ENCODE data around the gene E2F8.
"Not testable (repeated sequence)": the region's sequence is repeated elsewhere in the genome, so short reads cannot be mapped to it uniquely, and the experiment has no call there.

Gene E2F8, protein sequence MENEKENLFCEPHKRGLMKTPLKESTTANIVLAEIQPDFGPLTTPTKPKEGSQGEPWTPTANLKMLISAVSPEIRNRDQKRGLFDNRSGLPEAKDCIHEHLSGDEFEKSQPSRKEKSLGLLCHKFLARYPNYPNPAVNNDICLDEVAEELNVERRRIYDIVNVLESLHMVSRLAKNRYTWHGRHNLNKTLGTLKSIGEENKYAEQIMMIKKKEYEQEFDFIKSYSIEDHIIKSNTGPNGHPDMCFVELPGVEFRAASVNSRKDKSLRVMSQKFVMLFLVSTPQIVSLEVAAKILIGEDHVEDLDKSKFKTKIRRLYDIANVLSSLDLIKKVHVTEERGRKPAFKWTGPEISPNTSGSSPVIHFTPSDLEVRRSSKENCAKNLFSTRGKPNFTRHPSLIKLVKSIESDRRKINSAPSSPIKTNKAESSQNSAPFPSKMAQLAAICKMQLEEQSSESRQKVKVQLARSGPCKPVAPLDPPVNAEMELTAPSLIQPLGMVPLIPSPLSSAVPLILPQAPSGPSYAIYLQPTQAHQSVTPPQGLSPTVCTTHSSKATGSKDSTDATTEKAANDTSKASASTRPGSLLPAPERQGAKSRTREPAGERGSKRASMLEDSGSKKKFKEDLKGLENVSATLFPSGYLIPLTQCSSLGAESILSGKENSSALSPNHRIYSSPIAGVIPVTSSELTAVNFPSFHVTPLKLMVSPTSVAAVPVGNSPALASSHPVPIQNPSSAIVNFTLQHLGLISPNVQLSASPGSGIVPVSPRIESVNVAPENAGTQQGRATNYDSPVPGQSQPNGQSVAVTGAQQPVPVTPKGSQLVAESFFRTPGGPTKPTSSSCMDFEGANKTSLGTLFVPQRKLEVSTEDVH

DNA sequence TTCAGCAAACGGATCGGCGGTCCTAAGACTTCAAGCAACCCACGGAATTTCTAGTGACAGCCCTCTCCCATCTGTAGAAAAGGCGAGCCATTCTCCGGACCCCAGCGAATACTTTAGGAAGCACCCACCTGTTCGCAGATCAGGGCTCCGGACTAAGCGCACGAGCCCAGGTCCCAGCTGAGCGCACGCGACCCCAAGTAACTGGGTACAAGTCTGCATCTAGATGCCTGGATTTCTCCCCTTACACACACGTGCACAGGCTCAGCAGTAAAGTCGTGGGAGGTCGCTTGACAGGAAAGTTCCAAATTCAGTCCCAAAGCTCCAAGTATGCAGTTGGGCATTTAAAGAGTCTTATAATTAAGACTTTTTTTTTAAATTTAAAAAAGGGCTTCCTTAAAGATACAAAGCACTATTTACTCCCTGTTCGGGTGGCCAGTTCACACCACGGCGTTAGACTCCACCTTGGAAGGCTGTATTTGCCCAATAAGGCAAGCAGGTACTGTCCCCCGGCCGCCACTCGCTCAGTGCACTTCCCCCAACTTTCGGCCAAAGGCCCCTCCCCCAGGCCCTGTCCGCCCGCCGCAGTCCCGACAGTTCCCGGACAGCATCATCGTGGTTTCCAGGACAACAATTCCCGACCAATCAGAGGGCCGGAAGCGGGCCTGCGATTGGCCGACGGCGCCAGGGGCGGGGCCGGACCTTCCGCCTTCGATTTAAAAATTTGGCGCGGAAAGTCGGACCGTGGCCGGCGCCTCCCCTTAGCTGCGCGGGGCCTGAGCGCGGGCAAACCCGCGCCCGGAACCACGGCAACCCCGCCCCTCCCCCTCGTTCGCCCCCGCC is at the start of gene E2F8:
Gene E2F8, minus strand, starts transcription at position 526 of the 840 bp plus-strand sequence. CDS start 824 bp downstream, outside the sequence.
- peak; percentile 92 for DNase-seq (ENCODE audit: low spot score)

DNA sequence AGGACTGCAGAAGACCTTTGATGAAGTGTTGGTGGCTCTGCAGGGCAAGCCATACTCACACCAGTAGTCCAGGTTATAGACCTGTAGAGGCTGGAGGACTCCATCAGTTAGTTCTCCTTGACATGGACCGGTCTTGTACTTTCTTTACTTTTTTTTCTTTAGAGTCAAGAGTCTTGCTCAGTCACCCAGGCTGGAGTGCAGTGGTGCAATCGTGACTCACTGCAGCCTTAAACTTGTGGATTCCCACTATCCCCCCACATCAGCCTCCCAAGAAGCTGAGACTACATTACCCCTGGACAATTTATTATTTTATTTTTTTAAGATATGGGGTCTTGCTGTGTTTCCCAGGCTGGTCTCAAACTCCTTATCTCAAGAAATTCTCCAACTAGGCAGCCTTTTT is 49.6 kb upstream of the E2F8 start:
- DNase-seq (ENCODE audit: low spot score) = no peak

DNA sequence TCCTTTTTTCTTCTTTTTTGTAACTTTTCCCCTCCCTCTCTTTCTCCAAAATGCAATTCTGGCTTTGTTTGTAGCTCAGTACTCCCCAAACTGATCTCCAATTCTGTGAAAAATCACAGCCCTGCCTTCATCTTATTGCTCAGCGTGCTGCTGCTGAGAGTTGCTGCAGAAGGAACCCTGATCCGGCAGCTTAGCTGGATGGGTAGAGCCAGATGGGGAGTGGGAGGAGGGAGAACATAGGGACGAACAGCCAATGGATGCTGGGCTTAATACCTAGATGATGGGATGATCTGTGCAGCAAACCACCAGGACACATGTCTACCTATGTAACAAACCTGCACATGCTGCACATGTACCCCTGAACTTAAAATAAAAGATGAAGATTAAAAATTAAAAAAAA is 47.5 kb upstream of the E2F8 start:
- no peak for DNase-seq (ENCODE audit: low spot score)

DNA sequence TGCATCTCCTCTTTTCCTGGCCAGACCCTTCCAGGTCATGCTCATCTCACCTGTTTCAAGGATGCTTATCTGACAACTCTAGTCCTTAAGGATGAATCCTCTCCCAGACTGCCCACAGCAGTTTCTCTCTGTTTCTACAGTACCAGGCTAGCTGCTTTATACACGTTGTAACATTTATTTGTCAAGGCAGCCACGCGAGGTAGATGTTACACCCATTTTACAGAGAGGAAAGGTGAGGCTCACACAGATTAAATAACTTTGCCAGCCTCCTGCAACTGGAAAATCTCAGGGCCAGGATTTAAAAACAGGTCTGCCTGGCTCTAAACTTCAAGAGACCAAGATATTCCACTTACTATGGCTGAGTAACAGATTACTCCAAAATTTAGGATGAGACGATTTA is 45.7 kb upstream of the E2F8 start:
- no peak for DNase-seq (ENCODE audit: low spot score)

DNA sequence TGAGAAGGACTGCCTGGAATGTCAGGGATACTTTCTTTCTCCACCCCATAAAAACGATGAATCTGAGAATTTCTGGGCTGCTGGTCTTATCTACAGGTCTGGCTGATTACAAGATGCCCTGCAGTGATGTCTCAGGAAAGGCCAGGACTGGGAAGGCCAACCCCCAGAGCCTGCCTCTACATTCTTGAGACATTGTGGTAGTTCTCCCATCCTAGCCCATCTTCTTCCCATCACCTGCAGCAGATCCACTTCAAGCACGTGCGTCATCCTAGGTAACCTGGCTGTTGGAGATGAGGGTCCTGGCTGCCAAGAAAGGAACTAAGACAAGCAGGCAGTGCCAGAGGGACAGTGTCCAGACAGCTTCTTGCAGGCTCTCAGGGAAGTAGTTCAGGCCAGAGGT is 44.1 kb upstream of the E2F8 start:
- DNase-seq (ENCODE audit: low spot score) = no peak

DNA sequence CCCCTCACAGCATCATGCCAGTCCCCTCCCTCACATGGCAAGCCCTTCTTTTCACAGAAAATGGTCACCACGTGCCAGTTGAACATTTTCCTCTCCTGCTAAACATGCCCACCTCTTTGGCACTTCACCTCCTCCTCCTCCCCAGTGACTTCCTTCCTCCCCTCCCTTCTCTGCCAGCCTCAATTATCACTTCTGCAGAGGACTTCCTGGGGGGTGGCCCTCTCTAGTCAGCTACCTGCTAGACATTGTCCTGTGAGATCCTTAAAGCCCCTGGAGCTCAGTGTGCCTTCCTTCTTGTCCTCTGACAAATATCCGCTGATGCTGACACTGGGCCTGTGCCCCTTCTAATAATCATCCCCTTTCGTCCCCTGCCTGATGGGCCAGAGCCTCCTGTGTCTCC is 43.2 kb upstream of the E2F8 start:
- DNase-seq (ENCODE audit: low spot score) = no peak

DNA sequence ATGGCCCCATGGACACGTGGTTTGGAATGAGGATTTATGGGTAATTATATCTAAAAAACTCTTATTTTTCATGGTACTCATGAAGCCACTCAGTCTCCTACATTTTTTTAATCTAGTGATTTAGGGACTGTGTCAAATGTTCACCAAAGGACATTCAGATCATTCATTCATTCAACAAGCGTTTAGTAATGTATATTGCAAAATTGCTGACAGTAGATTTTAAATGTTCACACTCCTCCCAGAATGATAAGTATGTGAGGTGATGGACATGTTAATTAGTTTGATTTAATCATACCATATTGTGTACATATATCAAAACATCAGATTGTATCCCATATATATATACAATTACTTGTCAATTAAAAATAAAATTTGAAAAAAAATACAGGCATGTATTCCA is 40.8 kb upstream of the E2F8 start:
- no peak for DNase-seq (ENCODE audit: low spot score)

DNA sequence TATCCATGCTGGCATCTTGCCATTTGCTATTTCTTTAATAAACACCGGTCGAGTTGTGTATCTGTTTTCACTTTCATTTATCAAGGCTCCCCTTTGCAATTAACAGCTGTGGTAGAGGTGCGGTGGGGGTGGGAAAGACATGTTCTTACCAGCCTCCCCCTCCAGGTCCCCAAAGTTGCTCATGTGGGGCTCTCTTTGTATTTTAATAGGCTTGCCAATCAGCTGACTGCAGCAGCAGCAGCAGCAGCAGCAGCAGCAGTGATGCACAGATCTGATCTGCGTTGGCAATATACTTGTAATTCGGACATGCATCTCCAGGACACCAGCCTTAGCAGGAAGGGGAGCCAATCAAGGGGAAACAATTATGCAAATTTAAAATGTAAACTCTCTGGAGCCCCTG is 40.3 kb upstream of the E2F8 start:
- no peak for DNase-seq (ENCODE audit: low spot score)

DNA sequence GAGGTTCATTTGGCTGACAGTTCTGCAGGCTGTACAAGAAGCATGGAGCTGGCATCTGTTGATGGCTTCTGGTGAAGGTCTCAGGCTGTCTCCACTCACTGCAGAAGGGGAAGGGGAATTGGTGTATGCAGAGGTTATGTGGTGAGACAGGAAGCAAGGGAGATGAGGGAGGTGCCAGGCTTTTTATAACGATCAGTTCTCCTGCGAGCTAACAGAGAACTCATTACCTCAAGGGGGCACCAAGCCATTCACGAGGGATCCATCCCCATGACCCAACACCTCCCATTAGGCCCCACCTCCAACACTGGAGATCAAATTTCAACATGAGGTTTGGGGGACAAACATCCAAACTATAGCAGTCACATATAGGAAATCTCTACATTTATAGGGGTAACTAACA is 38.7 kb upstream of the E2F8 start:
- no peak for DNase-seq (ENCODE audit: low spot score)

DNA sequence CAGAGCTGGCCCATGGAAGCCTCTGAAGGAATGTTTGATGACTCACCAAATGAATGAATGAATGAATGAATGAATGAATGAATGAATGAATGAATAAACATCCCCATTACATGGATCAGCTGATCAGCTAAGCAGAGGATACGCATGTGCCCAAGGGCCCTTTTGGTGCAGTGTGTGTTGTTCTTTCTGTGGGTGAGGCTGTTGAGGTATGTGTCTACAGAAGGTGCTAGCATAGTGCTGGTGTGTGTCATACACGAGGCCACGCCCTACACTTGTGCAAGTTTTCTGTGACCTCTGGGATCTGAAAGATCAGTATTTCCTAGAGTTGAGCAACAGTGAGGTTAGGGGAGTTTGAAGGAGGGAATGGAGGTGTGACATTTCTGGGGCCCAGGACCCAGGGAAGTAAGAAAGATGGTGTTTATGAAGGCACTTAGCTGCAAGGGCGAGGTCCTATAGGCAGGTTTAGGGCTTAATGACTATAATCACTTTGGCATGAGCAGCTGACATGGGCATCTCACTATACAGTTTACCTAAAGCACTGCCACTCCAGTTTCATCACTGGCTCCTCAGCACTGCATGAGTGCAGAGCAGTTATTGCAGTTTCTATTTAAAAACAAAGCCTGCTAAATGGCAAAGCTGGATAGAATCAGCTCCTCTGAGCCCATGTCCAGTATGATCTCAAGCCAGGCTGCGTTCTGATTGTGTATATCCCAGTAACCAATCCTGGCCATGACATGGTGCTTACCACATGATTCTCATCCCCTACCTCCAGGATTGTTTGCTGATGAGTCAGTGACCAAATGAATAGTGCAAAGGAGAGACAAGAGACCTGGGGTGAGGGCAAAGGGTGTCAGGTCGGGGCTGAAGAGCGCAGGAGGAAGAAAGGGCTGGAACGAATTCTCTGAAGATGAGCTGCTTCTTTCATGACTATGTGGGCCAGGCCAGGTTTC is 36.4 kb upstream of the E2F8 start:
- no peak for DNase-seq (ENCODE audit: low spot score)

DNA sequence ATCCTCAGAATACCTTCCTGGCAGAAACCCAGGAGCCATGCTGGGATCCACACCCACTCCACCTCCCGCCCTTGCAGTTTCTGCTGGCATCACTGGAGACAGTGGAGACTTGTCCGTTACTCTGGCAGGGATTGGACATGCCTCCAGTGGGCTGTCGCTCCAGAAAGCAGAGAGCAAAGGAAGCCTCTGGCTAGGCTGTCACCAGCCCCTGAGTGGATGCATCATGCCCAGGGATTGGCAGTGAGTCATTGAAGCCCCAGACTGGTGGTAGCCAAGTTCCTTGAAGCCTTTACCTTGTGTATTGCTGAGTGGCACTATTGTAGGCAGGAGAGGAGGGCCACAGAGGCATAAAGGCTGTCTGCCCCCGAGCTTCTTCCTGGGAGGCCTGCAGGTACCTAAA is 34.8 kb upstream of the E2F8 start:
- DNase-seq (ENCODE audit: low spot score) = no peak

DNA sequence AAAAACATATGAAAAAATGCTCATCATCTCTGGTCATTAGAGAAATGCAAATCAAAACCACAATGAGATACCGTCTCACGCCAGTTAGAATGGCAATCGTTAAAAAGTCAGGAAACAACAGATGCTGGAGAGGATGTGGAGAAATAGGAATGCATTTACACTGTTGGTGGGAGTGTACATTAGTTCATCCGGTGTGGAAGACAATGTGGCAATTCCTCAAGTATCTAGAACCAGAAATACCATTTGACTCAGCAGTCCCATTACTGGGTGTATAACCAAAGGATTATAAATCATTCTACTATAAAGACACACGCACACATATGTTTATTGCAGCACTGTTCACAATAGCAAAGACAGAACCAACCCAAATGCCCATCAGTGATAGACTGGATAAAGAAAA is 32.5 kb upstream of the E2F8 start:
- DNase-seq (ENCODE audit: low spot score) = not testable (repeated sequence)

DNA sequence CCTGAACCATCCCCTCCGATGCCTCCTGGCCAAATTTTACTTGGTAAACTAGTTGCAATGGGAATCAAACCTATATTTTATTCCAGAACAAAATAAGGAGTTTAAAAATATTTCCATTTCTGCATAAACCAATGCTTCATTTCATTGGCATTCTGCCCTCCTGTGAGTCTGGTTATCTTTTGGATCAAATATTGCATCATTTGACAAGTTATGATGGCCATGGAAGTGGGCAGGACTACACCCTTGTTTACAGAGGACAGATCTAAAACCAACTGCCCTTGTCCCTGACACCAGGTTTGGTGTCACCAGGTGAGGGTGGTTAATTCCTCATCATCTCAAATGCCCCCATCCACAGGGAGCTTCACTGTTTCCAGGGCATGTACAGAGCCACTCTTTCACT is 28.2 kb upstream of the E2F8 start:
- no peak for DNase-seq (ENCODE audit: low spot score)

DNA sequence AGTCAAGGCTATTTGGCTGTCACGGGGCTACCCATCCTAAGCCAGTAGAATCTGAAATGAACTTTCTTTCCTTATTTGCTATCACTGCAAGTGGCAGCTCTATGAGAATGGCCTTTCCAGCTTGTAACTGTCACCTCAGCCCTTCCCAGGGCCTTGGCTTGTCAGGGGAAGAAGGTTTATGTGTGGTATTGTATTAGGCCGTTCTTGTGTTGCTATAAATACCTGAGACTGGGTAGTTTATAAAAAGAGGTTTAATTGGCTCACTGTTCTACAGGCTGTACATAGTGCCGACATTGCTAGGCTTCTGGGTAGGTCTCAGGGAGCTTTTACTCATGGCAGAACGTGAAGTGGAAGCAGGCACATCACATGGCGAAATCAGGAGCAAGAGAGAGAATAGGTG is 26.8 kb upstream of the E2F8 start:
- DNase-seq (ENCODE audit: low spot score) = no peak

DNA sequence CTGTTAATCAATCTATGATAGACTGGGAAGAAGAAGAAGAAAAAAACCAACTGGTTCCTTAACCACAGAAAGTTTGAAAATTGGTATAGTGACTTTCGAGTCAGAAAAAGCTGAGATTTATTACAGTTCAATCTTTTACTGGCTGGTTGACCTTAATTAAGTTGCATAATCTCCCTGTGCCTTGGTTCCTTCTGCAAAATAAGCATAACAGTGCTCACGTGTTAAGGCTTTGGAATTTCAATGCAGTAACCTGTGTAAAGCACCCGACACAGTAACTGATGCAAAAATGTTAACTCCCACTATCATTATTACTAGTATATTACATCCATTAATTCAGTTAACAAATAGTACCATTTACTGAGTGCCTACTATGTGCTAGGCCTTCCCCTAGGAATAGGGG is 22.6 kb upstream of the E2F8 start:
- DNase-seq (ENCODE audit: low spot score) = no peak

DNA sequence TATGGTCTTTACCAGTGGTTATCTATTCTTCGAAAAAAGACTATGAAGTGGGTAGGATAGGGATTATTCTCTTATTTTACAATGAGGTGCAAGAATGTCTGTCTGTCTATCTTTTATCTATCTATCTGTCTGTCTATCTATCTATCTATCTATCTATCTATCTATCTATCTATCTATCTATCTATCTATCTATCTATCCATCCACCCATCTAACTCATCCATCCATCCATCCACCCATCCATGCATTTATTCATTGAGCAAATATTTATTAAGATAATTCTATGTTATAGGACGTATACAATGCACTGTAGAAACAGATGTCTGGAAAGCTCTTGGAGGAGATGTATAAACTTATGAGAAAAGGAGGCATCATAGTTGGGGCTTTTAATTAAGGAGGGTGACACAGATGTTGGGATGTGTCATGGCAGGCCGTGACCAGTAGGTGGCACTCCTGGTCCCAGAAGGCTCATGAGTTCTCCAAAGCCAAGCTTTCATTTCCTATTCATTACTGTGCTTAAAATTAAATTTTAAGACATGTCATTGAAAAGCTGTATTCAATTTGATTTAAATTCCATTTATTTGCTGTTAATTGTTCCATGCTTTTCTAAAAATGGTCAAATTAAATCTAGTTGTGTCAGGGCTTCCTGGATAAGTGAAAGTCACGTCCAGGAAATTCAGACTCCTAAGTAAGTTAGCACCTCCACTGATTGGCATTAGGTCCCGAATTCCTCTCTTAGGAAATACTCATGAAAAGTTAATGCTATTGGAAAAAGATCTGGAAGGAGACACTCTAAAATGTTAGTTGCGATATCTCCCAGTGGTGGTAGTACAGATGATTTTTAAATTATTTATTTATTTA is 19.0 kb upstream of the E2F8 start:
- peak; percentile 63 for DNase-seq (ENCODE audit: low spot score)

DNA sequence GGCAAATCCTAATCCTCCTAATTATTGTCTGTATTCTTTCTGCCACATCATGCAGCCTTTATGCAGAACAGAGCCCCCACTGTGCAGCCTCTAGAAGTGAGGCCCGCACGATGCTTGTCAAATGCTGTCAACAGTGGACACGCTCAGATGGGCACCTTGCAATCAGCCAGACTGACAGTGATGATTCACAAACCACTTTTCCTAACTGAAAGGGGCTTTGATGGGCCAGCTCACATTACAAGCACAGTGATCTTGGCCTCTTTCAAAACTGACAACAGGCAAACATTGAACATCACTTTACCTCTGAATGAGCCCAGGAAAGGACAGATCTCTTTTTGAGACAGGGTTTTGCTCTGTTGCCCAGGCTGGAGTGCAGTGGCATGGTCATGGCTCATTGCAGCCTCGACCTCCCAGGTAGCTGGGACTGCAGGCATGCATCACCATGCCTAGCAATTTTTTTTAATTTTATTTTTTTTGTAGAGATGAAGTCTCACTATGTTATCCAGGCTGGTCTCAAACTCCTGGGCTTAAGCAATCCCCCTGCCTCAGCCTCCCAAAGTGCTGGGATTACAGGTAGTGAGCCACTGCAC is 18.0 kb upstream of the E2F8 start:
- no peak for DNase-seq (ENCODE audit: low spot score)

DNA sequence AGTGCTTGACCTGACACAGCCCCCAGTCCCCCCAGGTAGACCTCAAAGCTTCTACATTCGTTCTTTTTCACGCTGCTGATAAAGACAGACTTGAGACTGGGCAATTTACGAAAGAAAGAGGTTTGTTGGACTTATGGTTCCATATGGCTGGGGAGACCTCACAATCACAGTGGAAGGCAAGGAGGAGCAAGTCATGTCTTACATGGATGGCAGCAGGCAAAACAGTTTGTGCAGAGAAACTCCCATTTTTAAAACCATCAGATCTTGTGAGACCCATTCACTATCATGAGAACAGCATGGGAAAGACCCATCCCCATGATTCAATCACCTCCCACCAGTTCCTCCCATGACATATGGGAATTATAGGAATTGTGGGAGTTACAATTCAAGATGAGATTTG is 13.7 kb upstream of the E2F8 start:
- DNase-seq (ENCODE audit: low spot score) = not testable (repeated sequence)

DNA sequence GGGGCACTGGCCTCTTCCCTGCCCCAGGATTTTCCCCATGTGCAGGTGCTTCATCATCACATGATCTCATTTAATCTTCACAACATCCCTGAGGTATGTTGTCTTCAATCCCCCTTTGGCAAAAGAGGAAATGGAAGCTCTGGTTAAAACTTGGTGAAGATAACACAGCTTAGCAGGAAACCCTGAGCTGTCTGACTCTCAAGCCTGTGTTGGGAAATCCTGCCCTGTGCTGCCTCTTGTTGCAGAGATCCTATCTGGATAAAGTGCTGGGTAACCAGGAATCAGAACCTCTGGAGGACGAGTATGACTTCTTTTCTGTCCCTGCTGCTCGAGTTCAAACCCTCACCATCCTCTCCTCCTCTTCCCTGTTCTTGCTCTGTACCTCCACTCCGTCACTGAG is 13.1 kb upstream of the E2F8 start:
- DNase-seq (ENCODE audit: low spot score) = no peak
